C4-2B (cell line): ENCODE results near the gene SERPINE3.

ENCODE experiments used
- CTCF ChIP-seq: fragments of 450-650 bp; conservative IDR thresholded peaks from 2 replicates; pipeline ENCODE4 v1.5.1; 2017; ENCODE audit warnings: mild to moderate bottlenecking
- ZFX ChIP-seq: fragments of 450-650 bp; IDR thresholded peaks from 2 replicates; pipeline ENCODE4 v1.6.1; 2017

DNA sequence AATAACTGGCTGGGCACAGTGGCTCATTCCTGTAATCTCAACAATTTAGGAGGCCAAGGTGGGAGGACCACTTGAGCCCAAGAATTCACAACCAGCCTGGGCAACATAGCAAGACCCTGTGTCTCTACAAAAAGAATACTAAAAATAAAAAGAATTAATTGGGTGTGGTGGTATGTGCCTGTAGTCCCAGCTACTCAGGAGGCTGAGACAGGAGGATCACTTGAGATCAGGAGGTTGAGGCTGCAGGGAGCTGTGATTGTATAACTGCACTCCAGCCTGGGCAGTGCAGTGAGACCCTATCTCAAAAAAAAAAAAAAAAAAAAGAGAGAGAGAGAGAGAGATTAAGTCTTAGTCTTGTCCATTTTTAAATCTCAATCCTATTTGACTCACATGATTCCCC, 35.6 kb upstream of the SERPINE3 start:
- no peak for TF ChIP-seq CTCF
- no peak for TF ChIP-seq ZFX
